OCI-LY1 (cell line): ENCODE data around the gene PLEKHA8.

ENCODE experiments used
- H2AFZ ChIP-seq: fragments of 200-600 bp; sonication (generic), shearing (Covaris generic); 2 replicates; pipeline ENCODE4 v1.6.0; 2014; ENCODE audit warnings: antibody characterized with exemption, mild to moderate bottlenecking, low read length
- H3F3A ChIP-seq: fragments of 200-600 bp; sonication (generic), shearing (Covaris generic); 2 replicates; pipeline ENCODE4 v1.6.0; 2014; ENCODE audit warnings: mild to moderate bottlenecking, antibody characterized with exemption, low read length, moderate library complexity; ENCODE audit not compliant: insufficient read depth
- H3K27ac ChIP-seq: fragments of 200-600 bp; sonication (generic); 2 replicates; pipeline ENCODE4 v1.5.1; 2014; ENCODE audit warnings: low read length, mixed run types, mild to moderate bottlenecking, low read depth; ENCODE audit not compliant: poor library complexity, severe bottlenecking
- H3K27me3 ChIP-seq: fragments of 200-600 bp; sonication (generic); 2 replicates; pipeline ENCODE4 v1.6.0; 2014; ENCODE audit warnings: antibody characterized with exemption, mild to moderate bottlenecking, low read length, moderate library complexity; ENCODE audit not compliant: insufficient read depth
- H3K36me3 ChIP-seq: fragments of 200-600 bp; sonication (generic); 2 replicates; pipeline ENCODE4 v1.6.1; 2014; ENCODE audit warnings: mild to moderate bottlenecking, antibody characterized with exemption, low read length, moderate library complexity, mixed read lengths; ENCODE audit not compliant: insufficient read depth
- H3K4me1 ChIP-seq: fragments of 200-600 bp; sonication (generic); 2 replicates; pipeline ENCODE4 v1.5.1; 2014; ENCODE audit warnings: mild to moderate bottlenecking, low read length, moderate library complexity; ENCODE audit not compliant: insufficient read depth, severe bottlenecking
- H3K4me2 ChIP-seq: fragments of 200-600 bp; sonication (generic), shearing (Covaris generic); 2 replicates; pipeline ENCODE4 v1.6.1; 2014; ENCODE audit warnings: low read length
- H3K4me3 ChIP-seq: fragments of 200-600 bp; sonication (generic); 2 replicates; pipeline ENCODE4 v1.5.1; 2014; ENCODE audit warnings: low read length, low read depth, mild to moderate bottlenecking, mixed read lengths; ENCODE audit not compliant: poor library complexity, severe bottlenecking
- H3K79me2 ChIP-seq: fragments of 200-600 bp; shearing (Covaris generic); 2 replicates; pipeline ENCODE4 v1.6.1; 2016; ENCODE audit warnings: mixed run types, low read length, mixed read lengths; ENCODE audit not compliant: insufficient read depth
- H3K9ac ChIP-seq: fragments of 200-600 bp; sonication (generic), shearing (Covaris generic); 2 replicates; pipeline ENCODE4 v1.6.1; 2014; ENCODE audit warnings: mild to moderate bottlenecking, low read length, mixed read lengths
- H3K9me2 ChIP-seq: fragments of 200-600 bp; sonication (generic), shearing (Covaris generic); 2 replicates; pipeline ENCODE4 v1.6.1; 2014; ENCODE audit warnings: low read depth, mild to moderate bottlenecking, low read length, mixed read lengths
- H3K9me3 ChIP-seq: fragments of 200-600 bp; shearing (Covaris generic); 2 replicates; pipeline ENCODE4 v1.6.1; 2014; ENCODE audit warnings: low read length, mixed read lengths
- H4K20me1 ChIP-seq: fragments of 200-600 bp; sonication (generic), shearing (Covaris generic); 2 replicates; pipeline ENCODE4 v1.6.0; 2016; ENCODE audit warnings: mild to moderate bottlenecking, low read length; ENCODE audit not compliant: insufficient read depth
- EZH2 ChIP-seq: fragments of 200-600 bp; sonication (generic), shearing (Covaris generic); IDR thresholded peaks from 2 replicates; pipeline ENCODE4 v1.8.0; 2017; ENCODE audit warnings: borderline replicate concordance, mixed run types, mild to moderate bottlenecking, antibody characterized with exemption, low read length, moderate library complexity, mixed read lengths
- TF ChIP-seq, protein P1 (sequence below): fragments of 200-600 bp; sonication (generic), shearing (Covaris generic); IDR thresholded peaks from 2 replicates; pipeline ENCODE4 v1.5.1; 2017; ENCODE audit warnings: mild to moderate bottlenecking, antibody characterized with exemption, low read length, moderate library complexity, mixed read lengths

PLEKHA8 gene

DNA sequence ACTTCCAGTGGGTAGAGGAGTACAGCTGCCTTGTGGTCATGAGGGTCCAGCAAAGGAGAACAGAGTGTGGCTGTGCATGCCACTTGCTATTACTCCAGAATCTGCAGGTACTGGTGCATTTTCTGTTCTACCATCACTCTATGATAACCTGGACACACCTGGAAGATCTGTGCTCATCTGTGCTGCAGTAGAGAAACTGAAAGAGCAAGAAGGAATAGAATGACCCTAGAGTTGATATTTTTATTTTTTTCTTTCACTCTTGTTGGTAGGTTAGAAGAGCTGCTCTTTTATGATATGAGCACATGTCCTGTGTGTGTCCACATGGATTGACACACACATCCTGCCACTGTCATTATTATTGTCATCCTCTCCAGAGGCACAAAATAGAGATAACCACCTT is 58.3 kb downstream of the PLEKHA8 start:
- Histone ChIP-seq H3K36me3 (no peaks in the 10 kb centered on the region), H2AFZ (no peak overlapping the region), H3K79me2 (no peaks in the 10 kb centered on the region), H3K4me3 (no peak overlapping the region), H3K4me2 (no peak overlapping the region), H3K27me3 (no peaks in the 10 kb centered on the region), H4K20me1 (no peaks in the 10 kb centered on the region), H3K9ac (no peak overlapping the region), H3K9me3 (no peaks in the 10 kb centered on the region), H3K9me2 (no peaks in the 10 kb centered on the region), H3K27ac (no peak overlapping the region), H3K4me1 (no peaks in the 10 kb centered on the region), H3F3A (no peaks in the 10 kb centered on the region)
- TF ChIP-seq EZH2 = no peak
- TF ChIP-seq, protein P1, sequence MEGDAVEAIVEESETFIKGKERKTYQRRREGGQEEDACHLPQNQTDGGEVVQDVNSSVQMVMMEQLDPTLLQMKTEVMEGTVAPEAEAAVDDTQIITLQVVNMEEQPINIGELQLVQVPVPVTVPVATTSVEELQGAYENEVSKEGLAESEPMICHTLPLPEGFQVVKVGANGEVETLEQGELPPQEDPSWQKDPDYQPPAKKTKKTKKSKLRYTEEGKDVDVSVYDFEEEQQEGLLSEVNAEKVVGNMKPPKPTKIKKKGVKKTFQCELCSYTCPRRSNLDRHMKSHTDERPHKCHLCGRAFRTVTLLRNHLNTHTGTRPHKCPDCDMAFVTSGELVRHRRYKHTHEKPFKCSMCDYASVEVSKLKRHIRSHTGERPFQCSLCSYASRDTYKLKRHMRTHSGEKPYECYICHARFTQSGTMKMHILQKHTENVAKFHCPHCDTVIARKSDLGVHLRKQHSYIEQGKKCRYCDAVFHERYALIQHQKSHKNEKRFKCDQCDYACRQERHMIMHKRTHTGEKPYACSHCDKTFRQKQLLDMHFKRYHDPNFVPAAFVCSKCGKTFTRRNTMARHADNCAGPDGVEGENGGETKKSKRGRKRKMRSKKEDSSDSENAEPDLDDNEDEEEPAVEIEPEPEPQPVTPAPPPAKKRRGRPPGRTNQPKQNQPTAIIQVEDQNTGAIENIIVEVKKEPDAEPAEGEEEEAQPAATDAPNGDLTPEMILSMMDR = no peak

DNA sequence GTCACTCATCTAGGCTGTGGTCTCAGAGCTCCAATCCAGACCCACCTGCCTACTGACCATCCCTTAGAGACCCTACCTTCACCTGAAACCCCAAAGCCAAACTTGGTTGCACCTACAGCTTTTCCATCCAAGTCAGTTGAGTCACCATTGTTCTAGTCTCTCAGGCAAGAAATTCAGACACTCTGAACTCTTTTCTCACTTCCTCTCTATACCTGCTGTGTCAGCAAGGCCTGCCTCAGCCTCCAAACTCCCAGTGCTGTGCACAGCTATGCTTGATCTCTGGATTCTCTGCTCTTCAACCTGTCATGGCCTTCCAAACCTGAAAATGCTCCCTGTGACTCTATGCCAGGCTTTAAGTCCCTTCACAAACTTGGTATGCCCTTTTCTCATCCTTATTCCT is 59.2 kb downstream of the PLEKHA8 start:
- H4K20me1 ChIP-seq = no peaks in the 10 kb centered on the region
- no peak overlapping the region for H3K9ac ChIP-seq
- no peaks in the 10 kb centered on the region for H3K9me3 ChIP-seq
- no peak for TF ChIP-seq EZH2
- TF ChIP-seq, protein P1 = no peak
- no peaks in the 10 kb centered on the region for H3K4me1 ChIP-seq
- no peaks in the 10 kb centered on the region for H3K79me2 ChIP-seq
- H3K4me2 ChIP-seq = no peak overlapping the region
- H3K27me3 ChIP-seq = no peaks in the 10 kb centered on the region
- H3K27ac ChIP-seq = no peak overlapping the region
- no peaks in the 10 kb centered on the region for H3K36me3 ChIP-seq
- H3K4me3 ChIP-seq = no peak overlapping the region
- H3K9me2 ChIP-seq = no peaks in the 10 kb centered on the region
- H3F3A ChIP-seq = no peaks in the 10 kb centered on the region
- no peak overlapping the region for H2AFZ ChIP-seq

DNA sequence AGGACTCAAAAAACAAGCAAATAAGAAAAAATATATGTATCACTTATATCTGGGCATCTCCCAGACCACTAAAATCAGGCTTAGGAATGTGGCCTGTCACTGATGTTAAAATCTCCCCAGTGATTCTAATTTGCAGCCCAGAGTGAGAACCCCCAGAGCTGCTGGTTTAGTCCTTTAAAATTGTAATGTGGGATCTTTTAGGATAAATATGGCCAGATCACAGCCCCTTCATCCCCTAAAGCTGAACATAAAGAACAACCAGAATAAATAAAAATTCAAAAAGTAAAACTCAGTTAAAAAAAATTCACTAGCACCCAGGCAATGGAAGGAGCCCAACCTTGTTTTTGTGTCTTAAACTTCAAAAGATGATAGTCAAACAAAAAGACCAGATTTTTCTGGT is 60.1 kb downstream of the PLEKHA8 start:
- no peaks in the 10 kb centered on the region for H3K9me3 ChIP-seq
- H3K4me3 ChIP-seq = no peak overlapping the region
- H3K9me2 ChIP-seq = no peaks in the 10 kb centered on the region
- H4K20me1 ChIP-seq = no peaks in the 10 kb centered on the region
- no peaks in the 10 kb centered on the region for H3K4me1 ChIP-seq
- H3K4me2 ChIP-seq = no peak overlapping the region
- H3K36me3 ChIP-seq = no peaks in the 10 kb centered on the region
- no peak overlapping the region for H3K27ac ChIP-seq
- no peak overlapping the region for H3K9ac ChIP-seq
- no peaks in the 10 kb centered on the region for H3F3A ChIP-seq
- H3K27me3 ChIP-seq = no peaks in the 10 kb centered on the region
- TF ChIP-seq EZH2 = no peak
- TF ChIP-seq, protein P1 = no peak
- no peaks in the 10 kb centered on the region for H3K79me2 ChIP-seq
- H2AFZ ChIP-seq = no peak overlapping the region
